ENCODE measurements around the gene KCNK7.
"Not testable (repeated sequence)": the region's sequence is repeated elsewhere in the genome, so short reads cannot be mapped to it uniquely, and the experiment has no call there.

KCNK7 gene

DNA sequence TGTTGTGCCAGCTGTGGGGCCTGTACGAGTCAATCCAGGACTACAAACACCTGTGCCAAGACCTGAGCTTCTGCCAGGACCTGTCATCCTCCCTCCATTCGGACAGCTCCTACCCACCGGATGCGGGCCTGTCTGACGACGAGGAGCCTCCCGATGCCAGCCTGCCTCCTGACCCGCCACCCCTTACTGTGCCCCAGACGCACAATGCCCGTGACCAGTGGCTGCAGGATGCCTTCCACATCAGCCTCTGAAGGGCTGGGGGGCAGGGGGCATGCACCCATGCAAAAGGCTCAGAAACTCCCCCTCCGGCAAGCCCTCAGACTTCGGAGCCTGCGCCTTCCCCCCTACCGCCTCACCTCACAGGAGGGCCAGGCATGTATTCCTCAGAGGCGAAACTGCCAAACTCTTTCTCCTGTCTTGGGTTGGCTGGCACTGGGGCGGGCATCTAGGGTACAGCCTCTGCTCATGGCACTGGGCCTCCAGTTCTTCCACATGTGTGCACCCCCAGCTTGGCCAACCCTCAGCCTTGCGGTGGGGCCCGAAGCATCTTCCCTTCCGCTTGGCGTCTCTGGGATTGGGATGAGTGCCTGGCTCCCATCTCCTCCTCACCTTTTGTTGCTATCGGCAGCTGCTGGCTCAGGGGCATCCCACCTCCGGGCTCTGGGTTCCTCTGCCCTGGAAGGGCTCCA is 22.1 kb downstream of the KCNK7 start:
- DNase-seq (ENCODE audit: low read depth in 2 of 2): no peak

- peak; percentile 73 to 91 for DNase-seq (ENCODE audit: low read depth in 2 of 2)
Observed at GRCh38 chr11:65572356-65573051, 23.1 kb downstream of the KCNK7 start, which contains the start of gene FAM89B. FAM89B (plus strand) TSS chr11:65572538; CDS start chr11:65572670, 132 bp downstream.

GRCh38 chr11:65571940-65572339 is 23.7 kb downstream of the KCNK7 start:
- no peak for DNase-seq (ENCODE audit: low read depth in 2 of 2)

GRCh38 chr11:65571420-65571819 is 24.2 kb downstream of the KCNK7 start:
- DNase-seq (ENCODE audit: low read depth in 2 of 2): no peak

- DNase-seq (ENCODE audit: low read depth in 2 of 2): peak; percentile 96 to 98
Observed at GRCh38 chr11:65569973-65570918, 25.4 kb downstream of the KCNK7 start, which contains the start of gene ZNRD2. ZNRD2 (plus strand) TSS chr11:65570477; CDS start chr11:65570492, 15 bp downstream.

DNA sequence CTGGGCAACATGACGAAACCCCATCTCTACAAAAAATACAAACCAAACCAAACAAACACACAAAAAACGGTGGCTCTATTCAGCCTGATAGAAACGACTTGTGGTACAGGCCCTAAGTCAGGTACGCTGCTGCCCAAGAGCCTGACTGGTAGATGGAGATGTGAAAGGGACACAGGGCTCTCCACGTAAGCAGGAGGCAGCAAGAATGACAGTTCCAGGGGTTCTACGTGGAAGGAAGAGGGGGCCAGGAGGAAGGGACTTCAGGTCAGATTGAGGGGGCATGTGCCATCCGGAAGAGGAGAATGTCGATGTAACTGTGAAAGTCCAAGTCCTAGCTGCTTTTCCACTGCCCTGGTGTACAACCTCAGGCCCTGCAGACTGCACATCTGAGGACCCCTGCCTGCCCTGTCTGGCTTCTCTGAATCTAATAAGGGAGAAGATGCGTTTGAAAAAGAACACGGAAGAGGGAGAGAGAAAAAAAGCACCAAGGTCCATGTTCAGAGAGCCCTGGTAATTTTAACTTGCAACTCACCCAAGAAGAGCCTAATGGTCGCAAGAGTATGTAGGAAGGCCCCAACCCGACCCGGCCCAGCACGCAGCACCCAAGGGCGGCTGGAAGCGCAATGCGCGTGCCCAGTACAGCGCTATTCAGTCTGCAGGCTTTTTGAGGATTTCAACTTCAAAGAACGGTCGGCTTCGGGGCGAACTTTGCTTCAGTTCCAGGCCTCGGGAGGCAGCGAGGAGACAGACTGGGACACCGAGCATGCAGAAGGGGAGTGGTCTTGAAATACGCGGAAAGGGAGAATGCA is 26.2 kb downstream of the KCNK7 start:
- no peak for DNase-seq (ENCODE audit: low read depth in 2 of 2)

- DNase-seq (ENCODE audit: low read depth in 2 of 2): no peak
Observed at GRCh38 chr11:65565624-65566453, 29.8 kb downstream of the KCNK7 start.

DNA sequence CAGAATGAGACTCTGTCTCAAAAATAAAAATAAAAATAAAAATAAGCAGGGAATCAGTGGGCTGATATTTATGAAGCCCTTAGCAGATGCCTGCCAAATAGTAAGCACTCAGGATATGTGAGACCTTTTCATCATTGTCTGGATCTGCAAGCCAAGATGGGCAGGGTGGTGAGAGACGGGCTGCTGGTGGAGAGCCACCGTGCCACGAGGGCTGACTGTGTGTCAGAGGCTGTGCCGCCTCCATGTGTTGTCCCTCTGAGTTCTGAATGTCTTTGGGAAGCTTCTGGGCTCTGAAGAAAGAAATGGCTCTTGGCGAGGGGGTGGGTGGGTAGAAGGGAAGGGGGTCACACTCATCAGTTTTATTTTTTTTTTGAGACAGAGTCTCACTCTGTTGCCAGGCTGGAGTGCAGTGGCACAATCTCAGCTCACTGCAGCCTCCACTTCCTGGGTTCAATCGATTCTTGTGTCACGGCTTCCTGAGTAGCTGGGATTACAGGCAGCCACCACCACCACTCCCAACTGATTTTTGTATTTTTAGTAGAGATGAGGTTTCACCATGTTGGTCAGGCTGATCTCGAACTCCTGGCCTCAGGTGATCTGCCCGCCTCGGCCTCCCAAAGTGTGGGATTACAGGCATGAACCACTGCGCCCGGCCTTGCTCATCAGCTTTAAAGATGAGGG is 30.6 kb downstream of the KCNK7 start:
- not testable (repeated sequence) for DNase-seq (ENCODE audit: low read depth in 2 of 2)

- DNase-seq (ENCODE audit: low read depth in 2 of 2): no peak
Observed at GRCh38 chr11:65563601-65564000, 32.0 kb downstream of the KCNK7 start.

DNA sequence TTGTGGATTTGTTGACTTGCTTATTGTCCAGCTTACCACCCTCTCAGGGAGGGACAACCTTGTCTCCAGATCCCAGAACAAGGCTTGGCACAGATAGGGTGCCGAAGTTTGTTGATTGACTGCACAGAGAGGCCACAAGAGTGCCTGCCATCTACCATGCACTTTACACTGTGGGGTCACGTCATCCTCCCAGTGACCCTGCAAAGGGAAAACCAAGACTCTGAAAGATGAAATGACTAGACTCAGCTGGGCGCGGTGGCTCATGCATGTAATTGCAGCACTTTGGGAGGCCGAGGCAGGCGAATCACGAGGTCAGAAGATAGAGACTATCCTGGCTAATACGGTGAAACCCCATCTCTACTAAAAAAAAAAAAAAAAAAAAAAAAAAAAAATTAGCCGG is 32.8 kb downstream of the KCNK7 start:
- DNase-seq (ENCODE audit: low read depth in 2 of 2): no peak

DNA sequence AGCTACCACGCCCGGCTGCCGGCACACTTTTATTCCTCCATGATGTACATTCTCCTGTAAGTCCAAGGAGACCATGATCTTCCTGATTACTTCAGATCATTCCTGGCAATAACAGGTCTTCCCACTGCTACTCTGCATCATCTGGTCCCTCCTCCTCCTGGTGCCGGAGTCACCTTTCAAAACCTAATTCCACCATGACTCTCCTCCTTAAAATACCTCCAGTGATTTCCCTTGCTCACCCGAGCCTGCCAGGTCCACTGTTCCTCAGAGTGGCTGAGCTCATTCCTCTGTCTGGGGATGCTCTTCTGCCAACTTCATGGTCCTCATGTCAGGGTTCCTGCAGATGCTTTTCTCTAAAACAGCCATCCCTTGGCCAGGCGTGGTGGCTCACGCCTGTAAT is 33.6 kb downstream of the KCNK7 start:
- no peak for DNase-seq (ENCODE audit: low read depth in 2 of 2)

DNA sequence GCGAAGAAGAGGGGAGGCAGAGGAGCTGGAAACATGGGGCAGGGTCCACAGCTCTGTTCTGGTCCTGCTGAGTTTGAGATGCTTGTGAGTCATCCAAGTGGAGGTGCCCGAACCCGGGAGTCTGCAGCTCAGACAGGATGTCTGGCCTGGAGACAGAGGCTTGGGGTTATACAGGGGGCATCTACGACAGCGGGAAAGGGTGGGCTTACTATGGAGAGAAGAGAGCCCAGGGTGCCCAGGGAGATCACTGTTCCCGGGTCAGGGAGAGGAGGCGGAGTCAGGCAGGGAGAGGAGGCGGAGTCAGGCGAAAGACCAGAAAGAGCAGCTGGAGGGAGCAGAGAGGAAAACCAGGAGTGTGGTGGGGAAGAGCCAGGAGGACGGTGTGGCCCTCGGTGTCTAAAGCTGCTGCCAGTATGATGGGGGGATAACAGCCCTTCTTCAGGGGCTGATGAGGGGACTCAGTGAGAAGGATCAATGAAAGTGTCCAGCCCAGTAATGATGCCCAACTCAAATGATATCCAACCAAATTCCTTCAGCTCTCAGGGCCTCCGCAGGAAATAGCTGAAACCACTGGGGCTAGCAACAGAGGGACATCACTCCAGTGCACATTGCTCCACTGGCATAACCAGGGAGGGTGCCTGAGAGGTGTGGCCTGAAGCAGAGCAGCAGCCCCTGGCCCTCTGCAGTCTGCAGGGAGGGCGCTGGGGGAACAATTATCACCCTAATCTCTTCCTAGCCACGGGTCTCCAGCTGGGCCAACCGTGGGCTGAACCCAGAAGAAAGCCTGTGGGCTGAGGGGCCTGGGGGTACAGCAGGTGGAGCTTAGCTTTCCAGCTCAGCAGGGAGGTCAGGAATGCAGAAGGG is 34.8 kb downstream of the KCNK7 start:
- DNase-seq (ENCODE audit: low read depth in 2 of 2): no peak

DNA sequence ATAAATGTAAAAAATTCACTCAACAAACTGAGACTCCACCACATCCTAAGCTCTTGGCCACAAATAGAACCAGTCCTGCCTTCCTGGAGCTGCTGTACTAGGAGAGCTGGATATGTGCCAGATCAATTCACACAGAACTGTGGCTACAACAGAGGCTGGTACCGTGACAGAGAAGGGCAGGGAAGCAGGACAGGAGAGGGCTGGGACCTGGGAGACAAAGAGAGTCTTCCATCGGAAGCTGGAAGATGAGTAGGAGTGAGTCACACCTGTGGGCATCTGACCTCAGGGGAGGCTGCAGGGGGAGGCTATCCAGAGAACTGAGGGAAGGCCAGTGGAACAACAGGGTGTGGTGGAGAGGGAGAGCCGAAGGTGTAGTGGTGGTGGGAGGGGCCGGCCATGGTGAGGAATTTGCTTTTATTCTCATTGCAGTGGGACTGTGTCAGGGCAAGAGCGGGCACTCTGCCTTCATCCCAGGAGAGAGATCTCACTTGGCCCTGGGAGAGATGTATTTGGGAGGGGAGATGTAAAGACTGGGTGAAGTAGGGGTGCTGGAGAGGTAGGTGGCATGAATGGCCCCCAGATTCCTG is 35.6 kb downstream of the KCNK7 start:
- DNase-seq (ENCODE audit: low read depth in 2 of 2): no peak

GRCh38 chr11:65559535-65559934 is 36.1 kb downstream of the KCNK7 start:
- DNase-seq (ENCODE audit: low read depth in 2 of 2): no peak

GRCh38 chr11:65558930-65559509 is 36.6 kb downstream of the KCNK7 start:
- no peak for DNase-seq (ENCODE audit: low read depth in 2 of 2)

GRCh38 chr11:65558002-65558929 is 37.3 kb downstream of the KCNK7 start, which contains the start of gene LTBP3:
LTBP3 (minus strand) TSS chr11:65558359; CDS start chr11:65557959, 400 bp downstream.
- no peak for DNase-seq (ENCODE audit: low read depth in 2 of 2)

All from stimulated activated CD4-positive, alpha-beta T cell treated with anti-CD3 and anti-CD28 coated beads, Interleukin-12 subunit alpha, Interleukin-12 subunit beta, amount 100 ng/mL, for 24 hours (primary cell).